ENCODE data around the gene CFAP45. TPM values are rescaled to one million over a fixed set of nuclear protein-coding genes. Genes with fewer than 3 reads are reported as not detected.

CFAP45 gene
- total and polyA plus RNA-seq, 9 of the 15 experiments (the other 6 are each of a cell fraction or from before 2014, with no cell fraction given): 0.65 to 2.4 (median 1.5) TPM

DNA sequence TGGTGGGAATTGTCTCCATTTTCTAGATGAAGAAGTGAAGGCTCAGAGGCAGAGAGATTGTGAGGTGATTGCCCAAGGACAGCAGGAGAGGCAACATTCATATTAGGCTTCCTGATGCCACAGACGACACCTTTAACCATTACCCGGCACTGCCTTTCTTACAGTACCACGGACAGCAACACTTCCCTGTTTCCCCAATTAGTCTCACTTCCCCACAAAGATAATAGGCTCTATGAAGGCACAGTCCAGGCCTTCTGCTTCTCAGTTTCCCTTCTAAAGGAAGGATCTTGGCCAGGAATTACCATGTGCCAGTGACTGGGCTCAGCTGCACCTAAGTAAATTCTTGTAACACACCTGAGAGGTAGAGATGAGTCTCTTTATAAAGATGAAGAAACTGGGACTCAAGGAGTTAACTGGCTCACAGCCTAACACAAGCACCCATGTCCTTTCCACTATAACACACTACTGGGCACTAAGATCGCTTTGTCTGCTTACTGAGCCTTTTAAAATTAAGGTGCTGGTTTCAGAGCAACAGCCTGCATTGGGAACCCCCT is 35.8 kb upstream of the CFAP45 start (continued):
- no peak for TF ChIP-seq HDAC2 (IDR thresholded peaks at IDR 0.05)
- TF ChIP-seq NR2F6 (CRISPR knock-in tag; IDR thresholded peaks at IDR 0.05): no peak
- TF ChIP-seq ZC3H4 (CRISPR knock-in tag; IDR thresholded peaks at IDR 0.05; ENCODE audit: borderline replicate concordance): no peak
- TF ChIP-seq ATF7 (IDR thresholded peaks at IDR 0.05): no peak
- TF ChIP-seq, protein P1, sequence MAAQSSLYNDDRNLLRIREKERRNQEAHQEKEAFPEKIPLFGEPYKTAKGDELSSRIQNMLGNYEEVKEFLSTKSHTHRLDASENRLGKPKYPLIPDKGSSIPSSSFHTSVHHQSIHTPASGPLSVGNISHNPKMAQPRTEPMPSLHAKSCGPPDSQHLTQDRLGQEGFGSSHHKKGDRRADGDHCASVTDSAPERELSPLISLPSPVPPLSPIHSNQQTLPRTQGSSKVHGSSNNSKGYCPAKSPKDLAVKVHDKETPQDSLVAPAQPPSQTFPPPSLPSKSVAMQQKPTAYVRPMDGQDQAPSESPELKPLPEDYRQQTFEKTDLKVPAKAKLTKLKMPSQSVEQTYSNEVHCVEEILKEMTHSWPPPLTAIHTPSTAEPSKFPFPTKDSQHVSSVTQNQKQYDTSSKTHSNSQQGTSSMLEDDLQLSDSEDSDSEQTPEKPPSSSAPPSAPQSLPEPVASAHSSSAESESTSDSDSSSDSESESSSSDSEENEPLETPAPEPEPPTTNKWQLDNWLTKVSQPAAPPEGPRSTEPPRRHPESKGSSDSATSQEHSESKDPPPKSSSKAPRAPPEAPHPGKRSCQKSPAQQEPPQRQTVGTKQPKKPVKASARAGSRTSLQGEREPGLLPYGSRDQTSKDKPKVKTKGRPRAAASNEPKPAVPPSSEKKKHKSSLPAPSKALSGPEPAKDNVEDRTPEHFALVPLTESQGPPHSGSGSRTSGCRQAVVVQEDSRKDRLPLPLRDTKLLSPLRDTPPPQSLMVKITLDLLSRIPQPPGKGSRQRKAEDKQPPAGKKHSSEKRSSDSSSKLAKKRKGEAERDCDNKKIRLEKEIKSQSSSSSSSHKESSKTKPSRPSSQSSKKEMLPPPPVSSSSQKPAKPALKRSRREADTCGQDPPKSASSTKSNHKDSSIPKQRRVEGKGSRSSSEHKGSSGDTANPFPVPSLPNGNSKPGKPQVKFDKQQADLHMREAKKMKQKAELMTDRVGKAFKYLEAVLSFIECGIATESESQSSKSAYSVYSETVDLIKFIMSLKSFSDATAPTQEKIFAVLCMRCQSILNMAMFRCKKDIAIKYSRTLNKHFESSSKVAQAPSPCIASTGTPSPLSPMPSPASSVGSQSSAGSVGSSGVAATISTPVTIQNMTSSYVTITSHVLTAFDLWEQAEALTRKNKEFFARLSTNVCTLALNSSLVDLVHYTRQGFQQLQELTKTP (IDR thresholded peaks at IDR 0.05; ENCODE audit: low read depth in 1 of 2, partially characterized antibody in 2 of 2): peak in 1 of 2 experiments; percentile 74
- TF ChIP-seq REST (IDR thresholded peaks at IDR 0.05; ENCODE audit: borderline replicate concordance): peak; percentile 98
- peak; percentile 94 for TF ChIP-seq REST (CRISPR knock-in tag; IDR thresholded peaks at IDR 0.05; ENCODE audit: low read depth)
- peak; percentile 95 for TF ChIP-seq EHMT2 (IDR thresholded peaks at IDR 0.05)
- no peak for TF ChIP-seq POLR3A (IDR thresholded peaks at IDR 0.05; ENCODE audit: borderline replicate concordance, extremely low read depth, insufficient read depth, insufficient read length)
- TF ChIP-seq DIDO1 (tag; IDR thresholded peaks at IDR 0.05; ENCODE audit: low read depth): no peak
- no peak for TF ChIP-seq TGIF2 (CRISPR knock-in tag; IDR thresholded peaks at IDR 0.05)
- no peak for TF ChIP-seq TCF3 (CRISPR knock-in tag; IDR thresholded peaks at IDR 0.05)
- TF ChIP-seq NFE2 (IDR thresholded peaks at IDR 0.05; ENCODE audit: low read depth): no peak
- peak; percentile 62; the same call in 1 of the 2 replicates for TF ChIP-seq FOXP1 (CRISPR knock-in tag; IDR thresholded peaks at IDR 0.05)
- no peak for TF ChIP-seq ZNF277 (CRISPR knock-in tag; IDR thresholded peaks at IDR 0.05; ENCODE audit: borderline replicate concordance)
- no peak for TF ChIP-seq U2AF1 (optimal IDR thresholded peaks at IDR 0.05; ENCODE audit: low read depth, low read length)

Measured in K562 (cell line).